Uterus (tissue), 2 donors: Measurements from ENCODE around the gene CPED1.

Experiments
- POLR2A ChIP-seq, 2 donors: fragments of 450-650 bp; IDR thresholded peaks; one replicate each; pipeline ENCODE4 v1.6.1; 2016; ENCODE audit warnings: antibody characterized with exemption in 2 of 2, mild to moderate bottlenecking in 1 of 2, moderate library complexity in 1 of 2
- TF ChIP-seq, protein P1 (sequence below), 4 experiments: fragments of 200-600 bp in 2 of 4; fragments of 450-650 bp in 2 of 4; sonication (generic) in 2 of 4; IDR thresholded peaks; one replicate each; pipeline ENCODE4 v1.5.1; 2016 to 2019; ENCODE audit warnings: antibody characterized with exemption in 4 of 4, mild to moderate bottlenecking in 2 of 4, moderate library complexity in 1 of 4

DNA sequence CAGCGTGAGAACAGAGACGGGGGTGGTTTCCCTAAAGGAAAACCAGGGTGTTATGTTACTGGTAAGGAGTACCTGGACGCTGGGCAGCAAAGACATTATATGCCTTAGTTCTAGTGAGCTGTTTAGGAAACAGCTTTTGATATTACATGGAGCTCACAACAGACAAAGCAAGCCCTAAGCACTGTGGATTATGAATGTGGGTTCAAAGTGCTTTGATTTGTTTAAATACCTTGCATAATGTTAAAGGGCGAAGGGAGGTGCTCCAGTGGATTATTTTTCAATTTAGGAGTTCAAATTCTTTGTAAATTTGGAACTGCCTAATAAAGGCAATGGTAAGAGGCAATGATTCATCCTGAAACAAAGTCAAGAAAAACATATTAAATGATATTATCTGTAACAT, 354.1 kb downstream of the CPED1 start:
- TF ChIP-seq, protein P1, sequence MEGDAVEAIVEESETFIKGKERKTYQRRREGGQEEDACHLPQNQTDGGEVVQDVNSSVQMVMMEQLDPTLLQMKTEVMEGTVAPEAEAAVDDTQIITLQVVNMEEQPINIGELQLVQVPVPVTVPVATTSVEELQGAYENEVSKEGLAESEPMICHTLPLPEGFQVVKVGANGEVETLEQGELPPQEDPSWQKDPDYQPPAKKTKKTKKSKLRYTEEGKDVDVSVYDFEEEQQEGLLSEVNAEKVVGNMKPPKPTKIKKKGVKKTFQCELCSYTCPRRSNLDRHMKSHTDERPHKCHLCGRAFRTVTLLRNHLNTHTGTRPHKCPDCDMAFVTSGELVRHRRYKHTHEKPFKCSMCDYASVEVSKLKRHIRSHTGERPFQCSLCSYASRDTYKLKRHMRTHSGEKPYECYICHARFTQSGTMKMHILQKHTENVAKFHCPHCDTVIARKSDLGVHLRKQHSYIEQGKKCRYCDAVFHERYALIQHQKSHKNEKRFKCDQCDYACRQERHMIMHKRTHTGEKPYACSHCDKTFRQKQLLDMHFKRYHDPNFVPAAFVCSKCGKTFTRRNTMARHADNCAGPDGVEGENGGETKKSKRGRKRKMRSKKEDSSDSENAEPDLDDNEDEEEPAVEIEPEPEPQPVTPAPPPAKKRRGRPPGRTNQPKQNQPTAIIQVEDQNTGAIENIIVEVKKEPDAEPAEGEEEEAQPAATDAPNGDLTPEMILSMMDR (IDR thresholded peaks at IDR 0.05): no peak
- no peak for TF ChIP-seq POLR2A (IDR thresholded peaks at IDR 0.05)
